Right ventricle myocardium superior (tissue), 1 donor: Measurements from ENCODE around the gene EIF4A2. TPM values are rescaled to one million over a fixed set of nuclear protein-coding genes. Genes with fewer than 3 reads are reported as not detected.

Source experiments
- microRNA-seq: library from miRNA; unstranded; fragments of <30 nt; microRNA quantifications from one replicate; pipeline ENCODE4 v1.2.0, GENCODE V29; 2020
- total RNA-seq: library from RNA; stranded (reverse); fragmentation: NEBNext Ultra II Directional; extraction: Animal tissue kit (Norgen Biotek cat#: 25700); gene quantifications from one replicate; pipeline ENCODE4 v1.2.1, GENCODE V29; 2021
- donor health status: DM: no; HTN: yes; CAD: no; lungs with severe emphysema.

Gene EIF4A2
- total RNA-seq, 1 donor from 2014 or later: 415 TPM

Small RNA genes lying within 50 kb of the gene (microRNA-seq; reads per million reads assigned to microRNA genes)
- 1.9 reads per million for gene MIR1248

Other genes starting within 250 kb of the EIF4A2 start
- gene CRYGS, start 239.2 kb upstream of the EIF4A2 start, total RNA-seq: 1.1 TPM
- gene TBCCD1, start 216.2 kb upstream of the EIF4A2 start, total RNA-seq: 6.2 TPM
- gene DNAJB11, start 212.9 kb upstream of the EIF4A2 start, total RNA-seq: 19.7 TPM
- not detected for gene AHSG, start 170.5 kb upstream of the EIF4A2 start, total RNA-seq
- gene FETUB, start 143.2 kb upstream of the EIF4A2 start, total RNA-seq: not detected
- not detected for gene HRG, start 117.6 kb upstream of the EIF4A2 start, total RNA-seq
- 0.43 TPM for gene KNG1, start 66.2 kb upstream of the EIF4A2 start, total RNA-seq
- 8.6 TPM for gene RFC4, start 22.9 kb downstream of the EIF4A2 start, total RNA-seq
- gene ADIPOQ, start 59.1 kb downstream of the EIF4A2 start, total RNA-seq: 8.2 TPM
- gene ST6GAL1, start 146.9 kb downstream of the EIF4A2 start, total RNA-seq: 67.4 TPM